K562 (cell line): ENCODE results near the gene GALNT12. TPM values are rescaled to one million over a fixed set of nuclear protein-coding genes. Genes with fewer than 3 reads are reported as not detected.

ENCODE experiments used
- ATAC-seq: fragments of 200-7000 bp; cut with Tn5 transposase; 3 replicates; pipeline ENCODE4 v1.9.1; 2020; ENCODE audit warnings: moderate library complexity
- BruUV-seq: library from RNA; stranded (reverse); fragments of 400-500 nt; replicated peaks from 2 replicates; lab custom pipeline; 2021; lab: Mats Ljungman, UMichigan
- CTCF ChIA-PET: fragments of 300-600 bp; formaldehyde crosslinking; extraction: SDS; loops from one replicate; lab custom pipeline; 2021; ENCODE audit warnings: low intra/inter-chr PET ratio; lab: Yijun Ruan, JAX
- POLR2A ChIA-PET: fragments of 300-600, 350-650 bp; sonication (Branson Sonifier 250); formaldehyde crosslinking; extraction: SDS; loops from one replicate; lab custom pipeline; 2021; ENCODE audit warnings: antibody characterized with exemption, inconsistent platforms; lab: Yijun Ruan, JAX
- DNase-seq, 4 experiments: peaks; one replicate each; pipeline versions ENCODE4 v3.0.0 to v3.0.0-alpha.2; 2011 to 2018; ENCODE audit warnings: low spot score in 3 of 4, mixed read lengths in 3 of 4; ENCODE audit errors: extremely low read depth in 1 of 4
- FAIRE-seq: peaks from 2 replicates; lab custom pipeline; 2011; peaks lifted over from hg19 to GRCh38; lab: Jason Lieb, UNC
- H2AFZ ChIP-seq: 2 replicates; pipeline ENCODE4 v1.6.0; 2011; ENCODE audit warnings: low read depth, low read length, control low read depth, inconsistent platforms
- H3K27ac ChIP-seq: fragments of 200-600 bp; 3 replicates; pipeline ENCODE4 v1.8.0; 2011; ENCODE audit warnings: low read depth, mild to moderate bottlenecking, control low read depth, inconsistent platforms, low read length, moderate library complexity, mixed read lengths; ENCODE audit errors: extremely low read depth
- H3K27me3 ChIP-seq, 2 experiments: fragments of 300-600 bp in 1 of 2; 2 replicates in 1 of 2; 3 replicates in 1 of 2; pipeline versions ENCODE4 v1.6.0 to v1.8.0; 2011; ENCODE audit warnings: inconsistent platforms in 2 of 2, low read length in 2 of 2, mild to moderate bottlenecking in 1 of 2, mixed read lengths in 1 of 2, moderate library complexity in 1 of 2; ENCODE audit not compliant: control insufficient read depth in 2 of 2, insufficient read depth in 2 of 2
- H3K36me3 ChIP-seq: fragments of 300-600 bp; 3 replicates; pipeline ENCODE4 v1.8.0; 2011; ENCODE audit warnings: mild to moderate bottlenecking, low read length, inconsistent platforms; ENCODE audit not compliant: control insufficient read depth, insufficient read depth
- H3K4me1 ChIP-seq, 2 experiments: fragments of 200-600 bp in 1 of 2; replicated peaks in 1 of 2; 2 replicates in 1 of 2; 3 replicates in 1 of 2; pipeline versions ENCODE4 v1.5.1 to v1.8.0; 2011; ENCODE audit warnings: inconsistent platforms in 2 of 2, low read length in 2 of 2, mild to moderate bottlenecking in 1 of 2, mixed read lengths in 1 of 2, moderate library complexity in 1 of 2; ENCODE audit not compliant: control insufficient read depth in 2 of 2, insufficient read depth in 2 of 2
- H3K4me2 ChIP-seq: 2 replicates; pipeline ENCODE4 v1.6.1; 2011; ENCODE audit warnings: low read length, control low read depth, inconsistent platforms, mixed read lengths; ENCODE audit not compliant: insufficient read depth
- H3K4me3 ChIP-seq: fragments of 200-600 bp; sonication (generic), shearing (Covaris generic); 2 replicates; pipeline ENCODE4 v1.5.1; 2016; ENCODE audit warnings: control low read depth, inconsistent platforms
- H3K79me2 ChIP-seq: fragments of 200-600 bp; 3 replicates; pipeline ENCODE4 v1.8.0; 2011; ENCODE audit warnings: low read length, inconsistent platforms; ENCODE audit not compliant: control insufficient read depth, insufficient read depth
- H3K9ac ChIP-seq, 2 experiments: 2 replicates each; pipeline versions ENCODE4 v1.6.0 to v1.6.1; 2011; ENCODE audit warnings: low read depth in 2 of 2, low read length in 2 of 2, control low read depth in 1 of 2, inconsistent platforms in 1 of 2, mild to moderate bottlenecking in 1 of 2, mixed read lengths in 1 of 2; ENCODE audit not compliant: insufficient read depth in 1 of 2
- H3K9me1 ChIP-seq: one replicate; pipeline ENCODE4 v1.6.0; 2011; ENCODE audit warnings: inconsistent platforms, mild to moderate bottlenecking, low read length, moderate library complexity; ENCODE audit not compliant: control insufficient read depth, insufficient read depth
- H3K9me3 ChIP-seq: replicated peaks from 2 replicates; pipeline ENCODE4 v1.5.1; 2011; ENCODE audit warnings: low read depth, low read length, inconsistent platforms; ENCODE audit not compliant: control insufficient read depth, insufficient read depth
- H4K20me1 ChIP-seq: replicated peaks from 2 replicates; pipeline ENCODE4 v1.6.1; 2011; ENCODE audit warnings: low read length, inconsistent platforms, mixed read lengths; ENCODE audit not compliant: control insufficient read depth, insufficient read depth
- CEBPG ChIP-seq, 3 experiments: fragments of 200-800 bp in 1 of 3; sonication (Bioruptor generic) in 1 of 3; sonication (generic) in 1 of 3; formaldehyde crosslinking in 1 of 3; IDR thresholded peaks in 2 of 3; conservative IDR thresholded peaks in 1 of 3; 2 replicates each; pipeline versions ENCODE4 v1.6.1 to v1.8.0; 2016 to 2022; ENCODE audit warnings: missing compliant biosample characterization in 2 of 3, missing genetic modification characterization in 2 of 3, mild to moderate bottlenecking in 1 of 3, missing genetic modification reagents in 1 of 3
- ESRRA ChIP-seq: fragments of 450-650 bp; IDR thresholded peaks from 2 replicates; pipeline ENCODE4 v1.6.1; 2014; ENCODE audit warnings: low read depth, mild to moderate bottlenecking, moderate library complexity, borderline replicate concordance
- GABPA ChIP-seq: fragments of 200-800 bp; sonication (Bioruptor generic); conservative IDR thresholded peaks from 2 replicates; pipeline ENCODE4 v1.6.1; 2016; ENCODE audit warnings: low read depth, missing genetic modification characterization, missing compliant biosample characterization
- NR2C1 ChIP-seq, 2 experiments: fragments of 450-650 bp; IDR thresholded peaks; 2 replicates each; pipeline ENCODE4 v1.6.1; 2017; ENCODE audit warnings: mild to moderate bottlenecking in 2 of 2, antibody characterized with exemption in 1 of 2, inconsistent platforms in 1 of 2, missing compliant biosample characterization in 1 of 2, missing genetic modification characterization in 1 of 2
- POLR2AphosphoS2 ChIP-seq: IDR thresholded peaks from 2 replicates; pipeline ENCODE4 v1.6.1; 2012; ENCODE audit warnings: low read length, improper control_type of control experiment
- SAFB ChIP-seq: fragments of 200-400 bp; formaldehyde crosslinking; IDR thresholded peaks from 2 replicates; pipeline ENCODE4 v1.6.1; 2017; ENCODE audit warnings: low read depth, low read length, borderline replicate concordance
- SMARCA5 ChIP-seq: fragments of 450-650 bp; IDR thresholded peaks from 2 replicates; pipeline ENCODE4 v1.6.1; 2016
- U2AF2 ChIP-seq: fragments of 200-400 bp; formaldehyde crosslinking; optimal IDR thresholded peaks from 2 replicates; pipeline ENCODE3; 2017; ENCODE audit warnings: low read depth, mild to moderate bottlenecking, low read length
- WGBS: fragments of 100-300 bp; shearing (Covaris generic); methylation state at CpG from one replicate; pipeline ENCODE4 v1.1.6; 2016; ENCODE audit warnings: low coverage, mixed read lengths; ENCODE audit not compliant: insufficient coverage; ENCODE audit errors: missing lambda C conversion rate; 5-methylcytosine and 5-hydroxymethylcytosine counted together
- in situ Hi-C: fragments of 300-500 bp; cut with MboI; formaldehyde crosslinking; loops from 4 replicates; pipeline ENCODE4 v1.15.0; 2018; ENCODE audit warnings: inconsistent platforms, mixed read lengths
- intact Hi-C: fragments of 100-400 bp; cut with micrococcal nuclease; formaldehyde crosslinking; loops from 2 replicates; pipeline ENCODE4 v1.14.2; 2022
- polyA plus RNA-seq, 8 experiments: library from polyadenylated mRNA; depleted of rRNA in 4 of 8; stranded (reverse) in 5 of 8; unstranded in 3 of 8; fragments of >200 nt; fragmentation: Nextera tagmentation in 2 of 8; fragmentation: Illumina TruSeq in 1 of 8; extraction: Ambion mirVana in 2 of 8; extraction: Trizol in 1 of 8; gene quantifications; 2 replicates each; pipeline versions ENCODE4 v1.2.1 to v1.2.3, GENCODE V29; 2011 to 2014; ENCODE audit warnings: inconsistent platforms in 1 of 8, missing spikeins in 1 of 8
- total RNA-seq, 7 experiments: library from RNA; depleted of rRNA in 6 of 7; stranded (reverse); fragments of >200 nt in 6 of 7; fragmentation: Illumina TruSeq in 2 of 7; extraction: Trizol in 2 of 7; gene quantifications; 2 replicates each; pipeline versions ENCODE4 v1.2.1 to v1.2.3, GENCODE V29; 2011 to 2021; ENCODE audit warnings: low replicate concordance in 1 of 7
- TF ChIP-seq, protein P1 (sequence below): fragments of 450-650 bp; formaldehyde crosslinking; IDR thresholded peaks from 2 replicates; pipeline ENCODE4 v1.4.0; 2020; ENCODE audit warnings: mild to moderate bottlenecking, moderate library complexity

GALNT12 gene
- total and polyA plus RNA-seq, 9 of the 15 experiments (the other 6 are each of a cell fraction or from before 2014, with no cell fraction given) = 29.7 to 82.9 (median 44.2) TPM

DNA sequence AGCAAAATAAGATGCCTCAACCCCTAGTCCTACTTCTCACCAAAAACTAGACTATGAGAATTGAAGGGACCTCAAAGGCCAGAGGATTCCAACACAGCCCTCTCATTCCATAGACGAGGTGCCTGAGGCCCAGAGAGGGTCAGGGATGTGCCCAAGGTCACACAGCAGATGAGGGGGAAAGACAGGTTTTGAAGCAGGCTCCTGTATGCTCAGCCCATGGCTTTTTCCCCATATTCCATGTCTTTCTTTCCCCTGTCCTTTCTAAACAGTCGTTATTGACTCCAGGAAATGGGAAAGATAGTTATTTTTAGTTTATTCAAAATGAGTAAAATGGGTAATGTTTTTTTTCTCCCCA lies 75.1 kb downstream of the GALNT12 start (continued):
- TF ChIP-seq SAFB (no peak), ESRRA (0 out of 2 replicates have a peak, but pooled peaks have one; percentile 30), SMARCA5 (peak; percentile 18; the same call in 1 of the 2 replicates)

DNA sequence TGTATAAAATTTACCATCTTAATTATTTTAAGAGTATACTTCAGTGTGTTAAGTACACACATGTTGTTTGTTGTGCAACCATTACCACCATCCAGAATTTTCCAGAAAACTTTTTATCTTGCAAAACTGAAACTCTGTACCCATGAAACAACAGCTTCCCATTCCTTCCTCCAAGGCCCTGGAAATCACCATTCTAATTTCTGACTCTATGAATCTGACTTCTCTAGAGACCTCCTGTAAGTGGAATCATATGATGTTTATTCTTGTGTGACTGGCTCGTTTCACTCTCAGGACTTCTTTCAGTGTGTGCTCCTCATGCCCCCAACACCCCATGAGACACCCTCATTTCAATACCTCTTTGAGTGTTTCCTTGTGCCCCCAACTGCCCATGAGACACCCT lies 75.8 kb downstream of the GALNT12 start:
- no peaks in the 10 kb centered on the region for H3K9me3 ChIP-seq
- WGBS = 14% methylated on average over 1 of the region's 1 CpG
- DNase-seq = no peak
- peaks cover 0 to 35% of the 10 kb centered on the region in 2 experiments; a peak in 4 of 5 replicates for H3K4me1 ChIP-seq
- no peaks in the 10 kb centered on the region for H3K36me3 ChIP-seq
- H3K27me3 ChIP-seq = no peaks in the 10 kb centered on the region
- ChIA-PET CTCF (no interaction called here), POLR2A (no interaction called here)
- no TSS peak for BruUV-seq
- H3K9me1 ChIP-seq = no peaks in the 10 kb centered on the region
- no peak overlapping the region for H2AFZ ChIP-seq
- in situ Hi-C loops = no loop called here
- no peak overlapping the region for H3K9ac ChIP-seq
- intact Hi-C loops = no loop called here
- ATAC-seq = no peak
- TF ChIP-seq U2AF2 (no peak), CEBPG (CRISPR knock-in tag; IDR thresholded peaks at IDR 0.05) (no peak), CEBPG (tag; conservative IDR thresholded peaks at IDR 0.05 in 1 of 2, IDR thresholded peaks at IDR 0.05 in 1 of 2) (peak in 1 of 2 experiments; percentile 37; a peak in 2 of 4 replicates), NR2C1 (IDR thresholded peaks at IDR 0.05) (no peak), NR2C1 (tag; IDR thresholded peaks at IDR 0.05) (no peak), POLR2AphosphoS2 (no peak), GABPA (tag) (no peak)
- TF ChIP-seq, protein P1, sequence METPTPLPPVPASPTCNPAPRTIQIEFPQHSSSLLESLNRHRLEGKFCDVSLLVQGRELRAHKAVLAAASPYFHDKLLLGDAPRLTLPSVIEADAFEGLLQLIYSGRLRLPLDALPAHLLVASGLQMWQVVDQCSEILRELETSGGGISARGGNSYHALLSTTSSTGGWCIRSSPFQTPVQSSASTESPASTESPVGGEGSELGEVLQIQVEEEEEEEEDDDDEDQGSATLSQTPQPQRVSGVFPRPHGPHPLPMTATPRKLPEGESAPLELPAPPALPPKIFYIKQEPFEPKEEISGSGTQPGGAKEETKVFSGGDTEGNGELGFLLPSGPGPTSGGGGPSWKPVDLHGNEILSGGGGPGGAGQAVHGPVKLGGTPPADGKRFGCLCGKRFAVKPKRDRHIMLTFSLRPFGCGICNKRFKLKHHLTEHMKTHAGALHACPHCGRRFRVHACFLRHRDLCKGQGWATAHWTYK (CRISPR knock-in tag) = no peak
- H3K4me2 ChIP-seq = no peak overlapping the region
- no peak for FAIRE-seq
- H3K27ac ChIP-seq = no peak overlapping the region
- H3K4me3 ChIP-seq = no peak overlapping the region
- H3K79me2 ChIP-seq = no peaks in the 10 kb centered on the region
- no peaks in the 10 kb centered on the region for H4K20me1 ChIP-seq
